ENCODE data around the gene CSPG5. TPM values are rescaled to one million over a fixed set of nuclear protein-coding genes. Genes with fewer than 3 reads are reported as not detected.

Gene CSPG5
- total and polyA plus RNA-seq, 8 donors, result under 0.01 to 3.8 (median 0.35) TPM; not detected in 3

DNA sequence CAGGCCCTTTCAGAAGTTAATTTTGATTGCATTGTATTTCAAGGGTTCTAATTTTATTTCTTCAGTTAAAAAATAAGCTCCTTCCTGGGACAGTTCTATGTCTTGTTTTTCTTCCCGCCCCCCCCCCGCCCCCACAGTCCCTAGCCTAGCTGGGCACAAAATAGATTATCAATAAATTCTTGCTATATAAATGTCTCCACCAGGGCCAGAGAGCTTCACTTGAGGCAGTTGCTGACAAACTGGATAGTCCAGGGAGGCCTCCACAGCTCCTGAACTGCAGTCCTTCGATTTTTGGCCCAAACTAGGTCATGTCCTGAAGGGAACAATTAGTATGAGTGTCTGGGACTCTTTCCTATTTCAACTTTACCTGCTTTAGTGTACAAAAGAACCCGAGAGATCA, 9.9 kb upstream of the CSPG5 start:
- no peak for DNase-seq
- no peak overlapping the region for H3K4me3 ChIP-seq
- peaks cover 30 to 79% (median 74%) of the 10 kb centered on the region in 4 donors for H3K36me3 ChIP-seq
- intact Hi-C loops (cut with DNase I; ENCODE audit: low total_unique reads), result no loop called here
- 89 to 96% (median 95%) methylated on average over 4 of the region's 4 CpGs for WGBS, 5 donors
- H3K27ac ChIP-seq, result no peak overlapping the region
- no peaks in the 10 kb centered on the region for H3K9me3 ChIP-seq
- no peak for TF ChIP-seq POLR2A (IDR thresholded peaks at IDR 0.05)
- TF ChIP-seq POLR2AphosphoS5 (IDR thresholded peaks at IDR 0.05), result no peak
- TF ChIP-seq, protein P1, sequence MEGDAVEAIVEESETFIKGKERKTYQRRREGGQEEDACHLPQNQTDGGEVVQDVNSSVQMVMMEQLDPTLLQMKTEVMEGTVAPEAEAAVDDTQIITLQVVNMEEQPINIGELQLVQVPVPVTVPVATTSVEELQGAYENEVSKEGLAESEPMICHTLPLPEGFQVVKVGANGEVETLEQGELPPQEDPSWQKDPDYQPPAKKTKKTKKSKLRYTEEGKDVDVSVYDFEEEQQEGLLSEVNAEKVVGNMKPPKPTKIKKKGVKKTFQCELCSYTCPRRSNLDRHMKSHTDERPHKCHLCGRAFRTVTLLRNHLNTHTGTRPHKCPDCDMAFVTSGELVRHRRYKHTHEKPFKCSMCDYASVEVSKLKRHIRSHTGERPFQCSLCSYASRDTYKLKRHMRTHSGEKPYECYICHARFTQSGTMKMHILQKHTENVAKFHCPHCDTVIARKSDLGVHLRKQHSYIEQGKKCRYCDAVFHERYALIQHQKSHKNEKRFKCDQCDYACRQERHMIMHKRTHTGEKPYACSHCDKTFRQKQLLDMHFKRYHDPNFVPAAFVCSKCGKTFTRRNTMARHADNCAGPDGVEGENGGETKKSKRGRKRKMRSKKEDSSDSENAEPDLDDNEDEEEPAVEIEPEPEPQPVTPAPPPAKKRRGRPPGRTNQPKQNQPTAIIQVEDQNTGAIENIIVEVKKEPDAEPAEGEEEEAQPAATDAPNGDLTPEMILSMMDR (IDR thresholded peaks at IDR 0.05), result no peak
- no peaks in the 10 kb centered on the region for H3K4me1 ChIP-seq
- H3K27me3 ChIP-seq, result no peaks in the 10 kb centered on the region

DNA sequence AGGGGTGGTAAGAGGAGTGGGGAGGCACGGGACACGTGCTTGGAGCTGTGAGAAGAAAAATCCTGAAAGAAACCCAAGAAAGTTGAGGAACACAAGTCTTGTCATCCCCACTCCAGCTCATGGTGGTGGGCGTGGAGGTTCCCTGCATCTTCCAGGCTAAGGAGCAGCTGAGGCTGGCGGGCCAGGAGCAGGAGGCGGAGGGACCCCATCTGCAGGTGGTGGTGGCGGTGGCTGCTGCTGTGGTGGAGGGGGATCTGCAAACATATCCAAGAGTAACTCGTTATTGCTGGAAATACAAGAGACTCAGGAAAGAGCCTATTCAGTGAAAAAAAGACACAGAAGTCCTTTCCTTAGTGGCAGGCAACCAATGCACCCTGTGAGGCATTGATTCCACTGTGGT, 9.4 kb upstream of the CSPG5 start:
- Histone ChIP-seq H3K4me1 (no peaks in the 10 kb centered on the region), H3K27ac (no peak overlapping the region), H3K27me3 (no peaks in the 10 kb centered on the region), H3K36me3 (peaks cover 30 to 74% (median 69%) of the 10 kb centered on the region in 4 donors), H3K4me3 (no peak overlapping the region), H3K9me3 (no peaks in the 10 kb centered on the region)
- no peak for DNase-seq
- no peak for TF ChIP-seq POLR2A (IDR thresholded peaks at IDR 0.05)
- TF ChIP-seq, protein P1 (IDR thresholded peaks at IDR 0.05), result no peak
- TF ChIP-seq POLR2AphosphoS5 (IDR thresholded peaks at IDR 0.05), result no peak
- no peak for TF ChIP-seq EP300 (IDR thresholded peaks at IDR 0.05)
- intact Hi-C loops (cut with DNase I; ENCODE audit: low total_unique reads), result no loop called here
- 91 to 95% (median 92%) methylated on average over 7 of the region's 7 CpGs for WGBS, 5 donors

DNA sequence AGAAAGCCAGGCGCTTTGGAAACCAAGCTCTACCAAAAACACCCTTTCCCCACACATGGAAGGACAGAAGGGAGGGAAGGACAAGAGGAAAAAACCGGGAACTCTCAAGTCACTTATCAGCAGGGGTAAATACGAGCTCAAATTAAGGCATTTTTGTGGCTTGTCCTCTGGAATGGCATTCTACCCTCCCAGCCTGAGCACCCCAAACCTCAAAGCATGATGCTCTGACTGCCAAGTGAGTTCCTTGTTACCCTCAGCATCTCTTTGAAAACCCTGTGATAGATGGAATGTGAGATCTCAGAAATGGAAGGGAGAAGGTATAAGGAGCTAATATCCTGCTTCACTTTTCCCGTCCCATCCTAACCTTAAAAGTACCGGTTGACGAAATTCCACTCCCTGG, 8.1 kb upstream of the CSPG5 start:
- Histone ChIP-seq H3K4me3 (no peak overlapping the region), H3K27ac (no peak overlapping the region), H3K36me3 (peaks cover 30 to 67% (median 64%) of the 10 kb centered on the region in 4 donors), H3K9me3 (no peaks in the 10 kb centered on the region), H3K4me1 (no peaks in the 10 kb centered on the region), H3K27me3 (no peaks in the 10 kb centered on the region)
- intact Hi-C loops (cut with DNase I; ENCODE audit: low total_unique reads), result no loop called here
- DNase-seq, result no peak
- WGBS, 5 donors, result 83 to 92% (median 86%) methylated on average over 6 of the region's 6 CpGs
- TF ChIP-seq POLR2A (IDR thresholded peaks at IDR 0.05) (no peak), EP300 (IDR thresholded peaks at IDR 0.05) (no peak), POLR2AphosphoS5 (IDR thresholded peaks at IDR 0.05) (no peak)
- TF ChIP-seq, protein P1 (IDR thresholded peaks at IDR 0.05), result no peak

DNA sequence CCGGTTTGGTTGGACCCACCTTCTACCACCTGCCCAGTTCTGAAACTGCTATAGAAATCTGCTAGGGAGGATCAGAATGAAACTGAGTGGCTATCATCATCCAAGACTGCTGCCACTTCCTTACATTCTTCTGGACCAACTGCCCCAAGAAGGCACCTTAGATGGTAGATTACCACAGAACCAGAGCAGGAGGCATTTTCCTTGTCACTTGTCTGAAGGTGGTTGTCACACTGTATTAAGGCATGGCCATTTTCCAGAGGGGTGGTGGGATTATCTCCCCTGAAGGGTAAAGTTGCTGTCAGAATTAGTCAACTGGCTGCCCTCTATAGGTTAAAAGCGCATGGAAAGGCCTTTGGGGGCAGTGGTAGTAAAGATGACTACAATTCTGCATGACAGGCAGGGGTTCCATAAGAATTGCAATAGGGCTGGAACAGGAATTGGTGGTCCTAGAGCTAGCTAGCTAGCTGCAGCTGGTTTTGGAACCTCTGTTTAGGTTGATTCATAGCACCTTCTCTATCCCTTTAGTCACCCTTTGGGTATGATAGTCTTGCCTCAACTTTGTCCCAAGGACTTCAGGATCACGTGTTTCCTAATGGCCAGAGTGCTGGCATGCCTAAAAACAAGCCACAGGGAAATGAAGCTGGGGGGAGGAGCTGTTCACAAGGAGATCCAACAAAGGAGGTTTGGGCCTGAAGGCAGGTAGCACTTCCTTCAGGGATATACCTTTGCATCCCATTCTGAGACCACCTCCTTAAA, 4.8 kb upstream of the CSPG5 start:
- no peaks in the 10 kb centered on the region for H3K9me3 ChIP-seq

More for the DNA sequence above, 4.8 kb upstream of the CSPG5 start:
- 46 to 86% (median 79%) methylated on average over 3 of the region's 3 CpGs for WGBS, 5 donors
- DNase-seq, result no peak
- peaks cover 10 to 38% (median 36%) of the 10 kb centered on the region in 4 donors for H3K36me3 ChIP-seq
- H3K27ac ChIP-seq, result no peak overlapping the region
- intact Hi-C loops (cut with DNase I; ENCODE audit: low total_unique reads), result no loop called here
- no peak overlapping the region for H3K4me3 ChIP-seq
- TF ChIP-seq, protein P1 (IDR thresholded peaks at IDR 0.05), result no peak
- TF ChIP-seq POLR2A (IDR thresholded peaks at IDR 0.05) (no peak), POLR2AphosphoS5 (IDR thresholded peaks at IDR 0.05) (no peak), EP300 (IDR thresholded peaks at IDR 0.05) (no peak)
- H3K27me3 ChIP-seq, result peaks cover 0 to 18% (median 15%) of the 10 kb centered on the region in 3 donors
- peaks cover 7 to 9% (median 8%) of the 10 kb centered on the region in 4 donors for H3K4me1 ChIP-seq
